Activated CD4-positive, alpha-beta T cell treated with anti-CD3 and anti-CD28 coated beads, Interleukin-2, amount 50 U/mL, for 4 hours (primary cell): ENCODE results near the gene BTBD9.

Source experiments
- DNase-seq, 2 experiments: peaks; one replicate each; pipeline ENCODE4 v3.0.0-alpha.2; 2020

BTBD9 gene

DNA sequence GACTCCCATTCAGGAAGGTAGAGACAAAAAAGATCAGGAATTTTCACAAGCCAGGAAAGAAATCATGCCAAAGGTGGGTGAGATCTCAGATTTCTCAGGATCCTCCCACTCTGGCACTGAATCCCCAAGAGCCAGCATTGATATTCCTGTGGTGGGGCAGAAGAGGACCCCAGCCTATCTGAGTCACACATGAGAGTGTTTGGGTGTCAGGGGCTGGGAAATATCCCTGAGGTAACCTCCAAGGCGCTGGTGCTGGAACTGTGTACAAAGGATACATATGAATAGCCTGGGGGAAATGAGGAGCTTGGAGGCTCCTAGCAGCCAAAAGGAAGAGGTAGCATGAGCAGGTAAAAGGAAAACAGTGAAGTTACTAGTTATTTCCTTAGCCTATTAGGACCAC, 369.4 kb downstream of the BTBD9 start:
- DNase-seq, result no peak

DNA sequence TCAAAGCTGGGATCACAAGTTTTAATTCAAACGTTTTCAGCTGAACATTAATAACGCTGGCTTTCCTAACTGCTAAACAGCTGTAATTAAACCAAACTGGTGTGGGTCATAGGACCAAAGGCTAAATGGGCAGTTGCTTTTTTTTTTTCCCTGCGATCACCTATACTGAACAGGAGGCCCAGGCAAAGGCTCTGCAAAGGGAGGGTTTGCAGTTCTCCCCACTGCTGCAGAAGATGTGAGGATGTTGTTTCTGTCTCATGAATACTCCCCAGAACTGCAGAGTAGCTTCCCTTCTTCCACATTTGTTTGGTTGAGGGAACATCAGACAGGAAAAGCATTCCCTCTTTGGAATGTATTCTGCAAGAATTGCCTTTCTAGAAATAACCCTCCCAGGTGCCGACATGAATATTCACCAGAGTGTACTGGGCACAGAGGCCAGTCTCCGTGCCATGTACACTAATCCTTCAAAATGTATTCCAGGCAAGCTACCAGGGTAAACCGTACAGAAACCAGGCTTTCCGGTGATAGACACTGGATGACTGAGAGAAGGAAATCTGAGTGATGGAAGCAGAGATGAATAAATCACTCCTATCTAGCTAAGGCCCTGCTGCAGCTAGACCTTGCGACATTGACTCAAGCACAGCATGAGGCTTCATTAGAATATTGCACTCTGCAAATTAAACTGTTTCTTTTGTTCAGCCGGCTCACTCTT, 370.1 kb downstream of the BTBD9 start:
- no peak for DNase-seq

DNA sequence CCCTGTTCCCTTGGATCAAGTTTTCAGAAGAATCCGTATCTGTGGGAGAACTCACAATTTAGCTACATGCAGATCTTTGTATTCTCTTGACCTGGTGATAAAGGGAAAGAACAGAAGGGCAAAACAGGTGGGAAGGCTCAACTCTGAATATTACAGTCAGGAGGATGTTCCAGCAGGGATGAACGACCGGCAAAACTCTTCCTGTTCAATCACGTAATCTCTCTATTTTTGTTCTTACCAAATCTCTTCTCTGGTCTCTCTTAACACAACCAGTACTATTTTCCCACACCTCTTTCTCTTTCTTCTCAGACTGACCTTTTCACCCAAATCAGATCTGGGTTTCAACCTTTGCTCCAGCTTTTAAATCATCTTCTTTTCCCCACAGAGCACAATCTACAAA, 371.4 kb downstream of the BTBD9 start:
- no peak for DNase-seq

DNA sequence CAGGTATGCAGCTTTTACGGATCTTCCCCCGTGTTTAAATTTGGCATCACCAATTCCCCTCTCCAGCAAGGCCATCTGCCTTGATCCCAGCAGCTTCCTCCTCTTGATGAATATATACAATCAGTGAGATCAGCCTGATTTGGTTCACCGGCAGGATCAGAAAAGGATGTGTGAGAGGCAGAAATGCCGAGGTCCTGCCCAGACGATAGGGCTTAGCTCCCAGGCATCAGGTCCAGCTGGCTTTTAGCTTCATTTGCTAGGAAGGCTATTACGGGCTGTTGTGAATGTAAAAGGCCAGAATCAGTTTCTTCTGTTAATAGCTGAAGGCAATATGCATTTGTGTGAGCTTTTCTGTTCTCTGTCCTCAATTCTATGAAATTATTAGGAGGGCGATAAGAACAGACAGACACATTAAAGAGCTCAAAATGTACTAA, 372.8 kb downstream of the BTBD9 start:
- DNase-seq, result no peak

DNA sequence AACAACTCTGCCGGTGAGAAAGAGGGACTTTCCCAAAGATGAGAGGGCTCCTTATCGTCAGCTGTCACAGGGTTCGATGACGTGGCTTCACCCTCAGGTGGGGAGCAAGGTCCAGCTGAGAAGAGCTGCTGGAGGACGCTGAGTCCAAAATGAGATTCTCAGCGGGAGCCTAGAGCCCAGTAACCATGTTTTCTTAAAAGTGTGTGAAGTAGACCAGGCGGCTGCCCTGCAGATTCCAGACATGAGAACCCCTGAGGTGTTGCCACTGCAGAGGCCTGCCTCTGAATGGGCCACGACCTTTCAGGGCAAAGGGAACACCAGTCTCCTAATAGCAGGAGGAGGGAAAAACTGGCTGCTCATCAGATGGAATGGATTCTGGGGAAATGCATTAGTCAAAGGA, 375.1 kb downstream of the BTBD9 start:
- no peak for DNase-seq

DNA sequence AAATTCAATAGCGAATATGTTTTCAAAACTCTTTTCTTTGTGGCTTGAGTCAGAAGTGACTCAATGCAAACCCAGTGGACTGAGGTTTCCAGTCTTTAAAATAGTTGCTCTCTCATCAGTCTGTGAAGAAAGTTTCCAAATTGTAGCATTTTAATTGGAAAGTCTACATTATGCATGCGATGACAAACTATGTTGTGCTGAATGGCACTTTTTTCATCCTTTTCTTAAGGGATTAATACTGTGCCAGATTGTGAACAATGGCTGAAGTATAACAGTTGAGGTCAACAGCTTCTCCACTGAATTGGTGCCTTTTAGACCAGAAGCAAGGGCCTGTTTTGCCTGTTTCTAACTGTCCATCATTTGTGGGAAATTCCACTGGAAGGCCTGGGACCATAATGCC, 377.1 kb downstream of the BTBD9 start:
- DNase-seq, result no peak

DNA sequence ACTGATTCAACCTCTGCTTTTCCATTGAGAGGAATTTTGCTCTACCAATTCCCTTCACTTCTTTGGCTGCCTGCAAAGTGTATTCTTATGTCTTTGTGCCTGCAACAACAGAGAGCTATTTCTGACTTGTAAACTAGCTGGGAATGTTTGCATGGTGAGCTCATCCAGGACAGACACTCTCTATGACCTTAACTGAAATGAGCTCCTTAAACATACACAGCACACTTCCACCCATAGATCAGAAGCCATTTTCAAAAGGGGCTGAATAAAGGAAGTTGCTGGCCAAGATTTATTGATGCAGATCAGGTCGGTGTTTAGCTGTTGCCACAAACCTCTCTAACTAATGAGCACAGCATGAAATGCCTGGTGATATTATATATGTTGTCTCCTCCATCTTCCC, 377.7 kb downstream of the BTBD9 start:
- DNase-seq, result no peak

DNA sequence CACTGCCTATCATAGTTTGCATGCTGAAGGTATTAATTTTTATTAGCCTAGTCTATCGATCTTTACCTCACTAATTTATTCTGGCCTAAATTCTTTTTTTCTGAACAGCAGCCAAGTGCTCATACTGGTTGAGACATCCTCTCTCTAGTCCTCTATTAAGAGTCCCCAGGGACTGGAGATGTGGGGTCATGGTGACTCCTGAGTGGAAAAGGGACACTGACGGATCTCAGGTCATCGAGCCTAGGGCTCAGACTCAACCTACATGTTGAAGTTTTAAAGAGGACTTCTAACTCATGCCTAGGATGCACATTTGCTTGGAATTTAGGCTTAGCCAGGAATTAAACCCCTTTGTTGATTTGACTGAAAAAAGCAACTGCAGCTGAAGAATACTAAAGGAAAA, 378.1 kb downstream of the BTBD9 start:
- DNase-seq, result no peak

DNA sequence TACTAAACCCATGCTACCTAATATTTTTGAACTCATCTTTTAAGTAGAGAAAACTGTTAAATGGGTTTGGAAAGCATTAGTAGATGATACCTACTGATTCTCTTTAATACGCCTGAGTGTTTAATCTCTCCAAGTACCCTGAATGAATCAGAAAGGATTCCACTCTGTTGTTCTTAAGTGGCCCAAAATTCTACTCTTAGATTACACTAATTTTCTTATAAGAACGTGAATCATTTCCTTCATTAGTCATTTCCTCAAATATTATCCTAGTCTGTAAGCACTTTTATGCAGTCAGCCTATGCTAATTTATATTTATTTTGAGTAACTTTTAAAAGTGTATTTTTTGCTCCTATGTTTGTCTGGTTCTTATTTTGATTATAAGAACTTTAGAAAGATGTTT, 380.0 kb downstream of the BTBD9 start:
- no peak for DNase-seq

DNA sequence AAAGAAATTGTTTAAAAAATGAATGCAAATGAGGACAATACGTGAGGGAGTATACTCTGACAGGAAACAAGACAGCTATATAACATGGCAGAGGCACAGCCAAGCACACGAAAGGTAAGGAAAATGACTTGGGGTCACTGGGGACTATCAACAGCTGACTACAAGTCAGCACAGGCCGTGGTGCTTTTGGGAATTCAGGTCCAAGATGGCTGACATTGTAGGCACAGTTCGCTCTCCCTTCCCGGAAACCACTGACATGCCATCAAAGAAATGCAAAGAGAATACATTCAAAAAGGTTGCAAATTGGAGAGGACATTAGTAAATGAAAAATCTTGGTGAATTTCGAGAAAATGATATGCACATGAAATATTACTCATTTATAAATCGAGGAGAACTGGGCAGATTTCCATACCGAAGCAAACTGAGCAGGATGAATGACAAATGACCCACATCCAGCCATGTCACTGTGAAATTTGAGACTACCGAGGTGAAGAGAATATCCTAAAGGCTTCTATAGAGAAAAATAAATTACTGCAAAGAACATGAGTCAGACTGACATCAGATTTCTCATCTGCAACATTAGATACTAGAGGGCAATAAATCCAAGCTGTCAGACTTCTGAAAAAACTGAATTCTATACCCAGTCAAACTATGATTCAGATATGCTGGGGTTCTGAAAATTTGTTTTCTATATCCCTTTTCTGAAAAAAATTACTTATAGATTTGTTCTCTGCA, 391.1 kb downstream of the BTBD9 start:
- DNase-seq, result no peak

DNA sequence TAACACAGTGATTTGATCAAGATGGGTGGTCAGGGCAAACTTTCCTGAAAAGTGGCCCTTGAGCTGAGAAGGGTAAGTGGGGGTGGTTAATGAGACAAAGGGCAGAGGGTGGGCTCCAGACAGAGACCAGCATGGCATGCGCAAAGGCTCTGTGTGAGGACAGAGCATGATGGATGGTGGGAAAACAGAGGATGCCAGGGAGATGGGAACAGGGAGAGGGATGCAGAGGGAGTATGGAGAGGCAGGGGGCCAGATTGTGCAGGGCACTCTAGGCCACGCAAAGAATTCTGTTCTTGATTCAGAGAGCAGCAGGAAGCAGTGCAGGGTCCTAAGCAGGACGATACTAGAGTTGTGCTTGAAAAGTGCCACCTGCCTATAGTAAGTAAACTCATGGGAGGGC, 394.4 kb downstream of the BTBD9 start:
- no peak for DNase-seq

DNA sequence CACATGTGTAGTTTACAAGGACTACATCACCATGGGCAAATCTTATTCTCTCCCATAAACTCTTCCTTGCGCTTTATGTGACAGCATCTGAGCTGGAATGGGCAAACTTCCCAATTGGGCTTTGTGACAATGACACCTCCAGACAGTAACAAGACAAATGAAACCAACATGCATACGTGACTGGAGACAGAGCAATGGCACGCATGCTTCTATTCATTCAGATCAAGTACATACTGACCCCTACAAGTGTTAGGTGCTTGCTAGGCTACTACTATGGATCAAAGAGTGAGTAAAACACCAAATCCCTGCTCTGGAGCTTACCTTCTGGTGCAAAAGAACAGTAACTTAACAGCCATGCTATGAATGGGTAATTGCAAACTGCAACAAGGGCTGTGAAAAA, 394.9 kb downstream of the BTBD9 start:
- no peak for DNase-seq

DNA sequence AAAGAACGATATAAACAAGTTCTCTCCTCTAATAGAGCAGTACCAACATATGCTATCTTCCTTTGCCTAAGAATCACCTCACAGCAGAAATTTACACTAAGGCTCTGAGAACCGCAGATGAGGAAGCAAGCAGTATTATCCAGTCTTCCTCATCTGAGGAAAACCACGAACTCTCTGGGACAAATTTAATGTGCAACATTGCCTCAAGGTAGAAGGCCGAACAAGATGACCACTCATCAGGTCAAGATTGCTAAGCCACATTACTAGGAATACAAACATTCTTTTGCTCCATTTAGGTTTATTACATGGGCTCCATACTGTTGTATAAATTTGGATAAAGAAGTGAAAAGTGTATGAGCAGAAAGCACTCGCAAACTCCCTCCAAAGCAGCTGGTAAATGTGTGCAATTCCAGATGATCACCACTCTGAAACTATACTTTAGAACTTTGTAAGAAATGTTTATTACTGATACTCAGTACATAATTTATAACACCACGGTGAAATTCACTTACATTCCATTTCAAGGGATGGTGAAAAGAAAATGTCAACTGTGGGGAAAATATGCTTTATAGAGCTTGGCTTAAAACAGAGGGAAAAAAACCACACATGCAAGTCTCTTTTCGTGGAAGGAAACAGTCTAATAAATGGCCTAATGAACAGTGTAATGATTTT, 398.4 kb downstream of the BTBD9 start:
- DNase-seq, result no peak

DNA sequence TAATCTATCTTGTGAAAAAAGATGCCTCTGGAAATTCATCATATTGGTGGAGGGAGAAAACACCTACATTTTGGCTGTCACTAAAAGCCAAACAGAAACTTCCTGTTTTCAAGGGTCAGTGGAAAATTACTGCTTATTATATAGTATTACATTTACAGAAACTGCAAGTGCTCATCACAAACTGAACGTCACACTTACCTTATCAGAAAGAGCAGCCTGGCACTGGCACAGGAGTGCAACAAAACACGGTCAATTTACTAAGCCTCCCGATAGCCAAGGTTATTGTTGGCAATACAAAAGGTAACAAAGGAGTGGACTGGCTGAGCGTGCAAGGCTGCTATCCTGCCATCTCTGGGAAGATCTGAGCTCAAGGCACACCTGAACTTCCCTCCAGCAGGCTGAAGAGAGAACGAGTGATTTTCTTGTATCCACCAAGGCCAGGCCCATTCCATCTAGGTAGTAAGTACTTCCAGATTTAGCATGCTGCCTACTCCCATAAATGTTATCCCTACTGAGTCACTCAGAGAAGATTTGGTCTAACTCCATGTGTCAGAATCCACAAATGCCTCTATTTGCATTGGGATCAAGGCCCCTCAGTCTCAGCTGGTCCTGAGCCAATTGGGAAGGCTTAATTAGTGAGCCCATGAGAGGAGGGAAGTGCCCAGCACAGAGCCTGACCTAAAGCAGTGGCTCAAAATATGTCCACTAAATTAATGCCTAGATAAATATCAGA, 399.8 kb downstream of the BTBD9 start:
- DNase-seq, result no peak

DNA sequence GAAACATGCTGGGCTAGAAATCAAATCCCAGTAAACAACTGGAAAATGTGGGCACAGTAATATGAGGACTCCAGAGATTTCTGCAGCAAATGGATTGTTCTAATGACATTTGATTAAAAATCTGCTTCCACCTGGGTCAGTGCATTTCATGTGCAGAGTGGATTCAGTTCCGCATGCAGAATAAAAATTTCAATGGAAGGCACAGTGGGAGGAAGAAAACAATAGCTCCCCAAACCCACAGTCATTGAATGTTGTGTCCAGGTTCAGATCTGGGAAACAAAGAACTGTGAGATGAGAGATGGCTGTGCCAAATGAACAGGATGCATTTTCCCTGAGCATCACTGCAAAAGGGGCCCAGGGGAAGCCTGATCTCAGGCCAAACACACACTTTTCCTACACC, 403.1 kb downstream of the BTBD9 start:
- no peak for DNase-seq

DNA sequence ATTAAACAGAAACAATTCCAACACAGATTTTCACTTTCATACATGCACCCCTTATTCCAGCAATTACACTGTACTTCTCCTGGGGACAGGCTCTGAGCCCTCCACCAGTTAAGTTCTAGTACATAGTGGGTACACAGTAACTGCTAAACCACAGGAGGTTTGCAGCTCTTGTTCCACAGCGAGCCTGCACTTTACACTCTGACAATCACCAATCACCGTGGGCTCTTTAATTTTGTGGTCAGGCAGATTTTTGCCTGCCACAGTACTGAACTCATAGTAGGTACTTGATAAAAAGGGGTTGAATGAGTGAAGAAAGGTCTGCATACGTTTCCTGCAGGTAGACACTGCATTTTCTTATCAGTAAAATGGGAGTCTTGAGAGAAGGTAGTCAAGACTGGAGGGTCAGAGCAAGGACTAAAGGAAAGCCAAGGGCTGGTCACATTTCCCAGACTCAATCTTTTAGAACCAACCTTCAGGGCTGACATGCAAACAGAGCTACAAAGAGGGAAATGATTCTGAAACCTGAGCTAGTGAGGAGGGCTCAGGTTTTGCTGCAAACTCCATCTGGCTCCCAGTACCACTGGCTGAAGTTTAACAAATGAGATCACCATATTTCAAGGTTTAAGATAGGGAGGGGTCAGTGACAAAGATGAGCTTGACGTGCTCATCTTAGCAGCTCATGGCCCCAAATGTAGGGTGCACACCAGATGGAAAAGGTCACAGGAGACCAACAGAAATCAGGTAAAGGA, 404.6 kb downstream of the BTBD9 start:
- DNase-seq, result no peak

DNA sequence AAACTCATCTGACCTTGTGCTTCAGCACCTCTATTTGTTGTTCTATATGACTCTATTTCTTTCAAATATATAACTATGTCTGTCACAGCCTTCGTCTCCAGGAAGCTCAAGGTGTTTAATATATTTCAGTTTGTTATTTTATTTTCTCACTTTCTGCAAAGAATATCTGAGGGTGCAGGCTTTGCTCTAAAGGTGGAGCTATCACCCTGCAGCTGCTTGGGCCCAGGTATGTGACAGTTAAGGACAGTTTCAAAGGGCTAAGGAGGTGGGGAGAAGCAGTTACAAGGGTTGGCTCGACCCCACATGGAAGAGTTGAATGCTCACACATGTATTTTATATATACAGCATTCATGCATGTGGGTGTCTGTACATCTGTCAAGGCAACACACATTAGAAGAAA, 405.6 kb downstream of the BTBD9 start:
- DNase-seq, result no peak

DNA sequence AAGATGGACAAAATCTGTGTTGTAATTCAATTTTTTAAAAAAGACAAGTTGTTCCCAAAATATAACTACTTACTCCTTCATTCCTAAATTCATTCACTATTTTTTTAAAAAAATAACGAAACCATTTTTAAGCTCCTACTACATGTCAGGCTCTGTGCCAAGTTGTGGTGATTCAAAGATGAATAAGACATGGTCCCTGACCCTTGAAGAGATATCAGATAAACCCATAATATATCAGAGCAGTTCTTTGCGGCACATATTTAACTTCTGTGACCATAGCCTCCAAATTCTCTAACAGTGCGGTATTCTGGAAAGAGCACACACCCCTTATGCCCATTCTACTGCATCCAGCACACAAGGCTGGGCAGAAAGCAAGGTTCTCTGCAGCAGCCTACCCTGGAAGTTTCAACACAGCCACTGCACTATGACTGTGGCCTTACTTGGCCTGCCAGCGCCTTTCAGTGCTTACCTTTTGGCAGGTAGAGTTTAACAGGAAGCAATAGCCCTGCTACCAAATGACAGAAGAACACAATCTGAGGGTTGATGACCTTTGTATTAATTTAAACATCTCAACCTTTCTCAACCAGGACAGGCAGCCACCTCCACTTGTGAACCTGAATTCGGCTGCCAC, 406.5 kb downstream of the BTBD9 start:
- no peak for DNase-seq

DNA sequence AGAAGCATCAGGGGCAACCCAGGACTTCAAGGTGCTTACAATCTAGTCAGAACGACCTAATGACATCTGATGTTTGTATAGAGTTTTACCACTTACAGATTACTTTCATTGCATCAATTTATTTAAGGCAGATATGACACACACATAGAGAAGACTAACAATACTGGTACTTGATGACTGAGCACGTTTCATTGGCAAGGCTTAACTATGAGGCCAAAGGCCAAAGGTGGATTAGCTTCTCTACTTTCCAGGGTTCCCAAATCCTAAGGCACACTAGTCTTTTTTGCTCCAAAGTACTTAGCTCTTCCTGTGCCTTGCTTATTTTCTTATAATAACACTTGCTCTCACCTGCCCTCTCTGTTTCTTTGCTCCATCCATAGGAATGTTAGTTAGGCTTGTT, 414.0 kb downstream of the BTBD9 start:
- no peak for DNase-seq

DNA sequence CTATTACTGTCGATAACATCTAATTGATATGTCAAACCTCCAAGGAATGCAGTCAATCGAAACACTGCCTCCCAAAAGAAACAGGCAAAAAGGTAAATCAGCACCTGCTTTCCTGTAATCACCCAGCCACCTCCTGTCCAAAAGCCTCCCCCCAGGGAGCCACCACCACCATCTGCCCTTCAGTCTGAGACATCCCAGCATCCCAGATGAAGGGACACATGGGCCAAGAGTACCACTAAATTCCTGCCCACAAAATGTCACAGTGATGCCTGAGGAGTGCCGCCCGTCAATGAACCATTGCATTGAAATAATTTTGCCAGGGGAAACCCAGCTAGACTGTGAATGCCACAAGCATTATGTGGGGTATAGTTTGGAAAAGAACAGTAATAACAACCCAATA, 418.5 kb downstream of the BTBD9 start:
- no peak for DNase-seq

DNA sequence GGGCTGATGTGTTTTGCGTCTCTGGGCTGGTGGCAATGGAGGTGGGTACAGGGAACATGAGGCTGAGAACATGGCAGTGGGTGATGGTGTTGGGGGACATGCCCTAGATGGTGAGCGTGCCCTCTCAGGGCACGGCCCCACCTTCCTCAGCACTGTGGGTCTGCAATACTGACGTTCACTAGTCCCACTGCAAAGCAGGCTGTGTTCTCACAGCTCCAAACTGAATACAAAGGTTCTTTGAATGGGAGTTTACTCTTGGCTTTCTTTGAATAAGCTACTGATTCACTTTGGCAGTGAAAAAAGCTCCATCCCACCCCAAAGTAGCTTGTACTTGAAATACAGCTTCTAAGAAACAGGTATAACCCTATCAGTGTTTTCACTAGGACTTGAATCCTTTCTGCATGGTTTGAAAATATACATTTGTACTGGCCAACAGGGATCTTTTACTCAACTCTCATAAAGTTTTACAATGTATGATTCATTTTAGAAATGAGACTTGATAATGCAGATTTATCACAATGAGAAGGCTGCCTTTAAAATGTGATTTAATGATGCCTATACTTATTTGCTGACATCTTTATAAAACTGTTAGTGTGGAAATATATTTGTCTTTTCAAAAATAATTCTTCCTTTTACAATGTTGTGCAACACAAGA, 419.5 kb downstream of the BTBD9 start:
- no peak for DNase-seq

DNA sequence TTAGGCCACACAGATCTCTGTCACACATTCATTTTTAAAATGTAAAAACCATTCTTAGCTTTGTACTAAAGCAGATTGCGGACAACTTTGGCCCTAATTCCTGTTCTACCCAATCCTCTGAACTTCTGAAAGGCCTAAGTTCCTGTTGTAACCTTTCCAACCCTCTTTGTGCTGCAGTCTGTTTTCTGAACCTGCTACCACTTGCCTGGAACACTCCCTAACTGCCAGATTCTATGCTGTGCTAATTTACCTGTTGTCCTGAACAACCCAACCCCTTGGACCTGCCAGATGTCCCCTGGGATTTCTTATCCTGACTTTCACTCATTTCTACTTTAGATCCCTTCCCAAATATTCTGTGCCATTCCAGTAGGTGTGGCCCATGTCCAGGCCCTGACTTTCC, 421.5 kb downstream of the BTBD9 start:
- DNase-seq, result no peak
